RCC 7860 (cell line): ENCODE results near the gene ARCN1.

ENCODE experiments used
- DNase-seq: peaks from one replicate; pipeline ENCODE4 v3.0.0-alpha.2; 2015; ENCODE audit warnings: low spot score
- FAIRE-seq: peaks from 2 replicates; lab custom pipeline; 2012; peaks lifted over from hg19 to GRCh38; lab: Jason Lieb, UNC

The ARCN1 gene

GRCh38 chr11:118634431-118635236 lies 62.4 kb downstream of the ARCN1 start:
- FAIRE-seq (no peak), DNase-seq (no peak)

GRCh38 chr11:118635237-118635591 lies 63.0 kb downstream of the ARCN1 start:
- FAIRE-seq: no peak
- no peak for DNase-seq

GRCh38 chr11:118635642-118636041 lies 63.4 kb downstream of the ARCN1 start:
- no peak for DNase-seq
- FAIRE-seq: no peak

- FAIRE-seq (no peak), DNase-seq (no peak)
These were observed 64.5 kb downstream of the ARCN1 start for GRCh38 chr11:118636569-118637290.

- FAIRE-seq (no peak), DNase-seq (no peak)
These were observed 66.5 kb downstream of the ARCN1 start for GRCh38 chr11:118638726-118639125.

GRCh38 chr11:118639899-118640298 lies 67.7 kb downstream of the ARCN1 start:
- DNase-seq (no peak), FAIRE-seq (no peak)

GRCh38 chr11:118640332-118641154 lies 68.3 kb downstream of the ARCN1 start:
- no peak for FAIRE-seq
- no peak for DNase-seq

GRCh38 chr11:118641397-118642019 lies 69.3 kb downstream of the ARCN1 start:
- no peak for DNase-seq
- no peak for FAIRE-seq

GRCh38 chr11:118643142-118643994 lies 71.2 kb downstream of the ARCN1 start:
- FAIRE-seq (no peak), DNase-seq (no peak)

- no peak for DNase-seq
These were observed 71.8 kb downstream of the ARCN1 start for GRCh38 chr11:118643995-118644345.

GRCh38 chr11:118644496-118644895 lies 72.3 kb downstream of the ARCN1 start:
- no peak for DNase-seq
- FAIRE-seq: no peak

More at GRCh38 chr11:118643995-118644345, 71.8 kb downstream of the ARCN1 start:
- no peak for FAIRE-seq

- no peak for FAIRE-seq
- DNase-seq: no peak
These were observed 73.0 kb downstream of the ARCN1 start for GRCh38 chr11:118645066-118645715.

GRCh38 chr11:118646393-118646792 lies 74.2 kb downstream of the ARCN1 start:
- DNase-seq (no peak), FAIRE-seq (no peak)

GRCh38 chr11:118648291-118648690 lies 76.1 kb downstream of the ARCN1 start:
- FAIRE-seq (no peak), DNase-seq (no peak)

GRCh38 chr11:118649941-118650340 lies 77.7 kb downstream of the ARCN1 start:
- FAIRE-seq (no peak), DNase-seq (no peak)

GRCh38 chr11:118650366-118650765 lies 78.2 kb downstream of the ARCN1 start:
- no peak for DNase-seq
- no peak for FAIRE-seq

GRCh38 chr11:118651820-118652219 lies 79.6 kb downstream of the ARCN1 start:
- DNase-seq (no peak), FAIRE-seq (no peak)
